Stimulated activated naive CD4-positive, alpha-beta T cell (primary cell): ENCODE data around the gene EHD2.
"Not testable (repeated sequence)": the region's sequence is repeated elsewhere in the genome, so short reads cannot be mapped to it uniquely, and the experiment has no call there.

ENCODE experiments used
- DNase-seq, 6 experiments: peaks; one replicate each; lab custom pipeline; 2025; lab: John Stamatoyannopoulos, UW

Gene EHD2, protein sequence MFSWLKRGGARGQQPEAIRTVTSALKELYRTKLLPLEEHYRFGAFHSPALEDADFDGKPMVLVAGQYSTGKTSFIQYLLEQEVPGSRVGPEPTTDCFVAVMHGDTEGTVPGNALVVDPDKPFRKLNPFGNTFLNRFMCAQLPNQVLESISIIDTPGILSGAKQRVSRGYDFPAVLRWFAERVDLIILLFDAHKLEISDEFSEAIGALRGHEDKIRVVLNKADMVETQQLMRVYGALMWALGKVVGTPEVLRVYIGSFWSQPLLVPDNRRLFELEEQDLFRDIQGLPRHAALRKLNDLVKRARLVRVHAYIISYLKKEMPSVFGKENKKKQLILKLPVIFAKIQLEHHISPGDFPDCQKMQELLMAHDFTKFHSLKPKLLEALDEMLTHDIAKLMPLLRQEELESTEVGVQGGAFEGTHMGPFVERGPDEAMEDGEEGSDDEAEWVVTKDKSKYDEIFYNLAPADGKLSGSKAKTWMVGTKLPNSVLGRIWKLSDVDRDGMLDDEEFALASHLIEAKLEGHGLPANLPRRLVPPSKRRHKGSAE

DNA sequence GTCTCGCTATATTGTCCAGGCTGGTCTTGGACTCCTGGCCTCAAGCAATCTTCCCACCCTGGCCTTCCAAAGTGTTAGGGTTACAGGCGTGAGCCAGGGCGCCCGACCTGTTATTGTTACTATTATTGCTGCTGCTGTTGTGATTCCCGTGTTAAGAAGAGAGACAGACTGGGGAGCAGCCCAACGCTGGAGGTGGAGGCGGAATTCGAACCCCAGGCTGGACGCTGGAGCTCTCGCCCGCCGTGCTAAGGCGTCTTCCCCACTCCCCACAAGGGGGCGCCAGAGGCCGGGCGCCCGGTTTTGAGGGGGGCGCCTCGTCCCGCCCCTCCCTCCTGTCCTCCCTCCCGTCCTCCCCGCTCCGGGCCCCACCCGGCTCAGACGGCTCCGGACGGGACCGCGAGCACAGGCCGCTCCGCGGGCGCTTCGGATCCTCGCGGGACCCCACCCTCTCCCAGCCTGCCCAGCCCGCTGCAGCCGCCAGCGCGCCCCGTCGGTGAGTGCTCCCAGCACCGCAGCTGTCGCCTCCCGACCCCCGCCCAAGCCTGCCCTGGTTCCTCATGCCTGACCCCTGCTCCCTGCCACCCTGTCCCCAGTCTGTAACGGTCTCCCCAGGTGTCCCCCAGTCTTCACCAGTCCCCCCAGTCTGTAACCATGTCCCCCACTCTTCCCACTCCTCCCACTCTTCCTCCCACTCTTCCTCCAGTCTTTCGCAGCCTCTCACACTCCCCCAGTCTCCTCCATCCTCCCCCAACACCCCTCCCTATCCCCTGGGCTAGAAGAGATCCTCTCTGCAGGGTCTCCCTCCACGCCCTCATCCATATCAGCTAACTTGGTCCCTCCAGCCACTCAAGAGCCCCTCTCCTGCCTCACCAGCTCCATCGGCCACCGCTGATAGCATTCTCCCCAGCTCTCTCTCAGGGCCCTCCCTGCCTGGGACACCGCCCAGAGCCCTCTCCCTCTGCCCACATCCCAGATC is at the start of gene EHD2:
Gene EHD2 (plus strand): TSS at position 377 of the 976 bp plus-strand sequence. CDS start 3,191 bp downstream, outside the sequence.
- DNase-seq, result peak in 5 of 6 experiments; percentile 8 to 28 (median 22)

DNA sequence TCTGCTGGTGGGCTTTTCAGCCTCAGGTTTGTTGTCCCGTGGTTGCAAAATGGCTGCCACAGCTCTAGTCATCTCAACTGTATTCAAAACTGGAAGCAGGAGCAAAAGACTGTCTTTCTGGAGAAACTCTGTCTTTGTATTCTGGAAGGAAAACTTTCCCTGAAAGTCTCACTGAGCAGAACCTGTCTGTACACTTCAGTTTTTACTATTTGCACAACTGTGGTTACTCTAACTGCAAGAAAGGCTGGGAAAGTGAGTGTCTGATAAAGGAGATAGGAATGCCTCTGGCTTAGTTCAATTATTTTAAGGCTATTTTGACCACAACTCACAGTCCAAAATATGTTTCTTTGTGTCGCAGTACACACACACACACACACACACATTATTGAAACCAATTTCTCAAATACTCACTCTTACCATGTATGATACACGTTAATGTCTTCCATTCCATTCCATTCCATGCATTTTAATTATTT is 49.7 kb upstream of the EHD2 start:
- no peak for DNase-seq

DNA sequence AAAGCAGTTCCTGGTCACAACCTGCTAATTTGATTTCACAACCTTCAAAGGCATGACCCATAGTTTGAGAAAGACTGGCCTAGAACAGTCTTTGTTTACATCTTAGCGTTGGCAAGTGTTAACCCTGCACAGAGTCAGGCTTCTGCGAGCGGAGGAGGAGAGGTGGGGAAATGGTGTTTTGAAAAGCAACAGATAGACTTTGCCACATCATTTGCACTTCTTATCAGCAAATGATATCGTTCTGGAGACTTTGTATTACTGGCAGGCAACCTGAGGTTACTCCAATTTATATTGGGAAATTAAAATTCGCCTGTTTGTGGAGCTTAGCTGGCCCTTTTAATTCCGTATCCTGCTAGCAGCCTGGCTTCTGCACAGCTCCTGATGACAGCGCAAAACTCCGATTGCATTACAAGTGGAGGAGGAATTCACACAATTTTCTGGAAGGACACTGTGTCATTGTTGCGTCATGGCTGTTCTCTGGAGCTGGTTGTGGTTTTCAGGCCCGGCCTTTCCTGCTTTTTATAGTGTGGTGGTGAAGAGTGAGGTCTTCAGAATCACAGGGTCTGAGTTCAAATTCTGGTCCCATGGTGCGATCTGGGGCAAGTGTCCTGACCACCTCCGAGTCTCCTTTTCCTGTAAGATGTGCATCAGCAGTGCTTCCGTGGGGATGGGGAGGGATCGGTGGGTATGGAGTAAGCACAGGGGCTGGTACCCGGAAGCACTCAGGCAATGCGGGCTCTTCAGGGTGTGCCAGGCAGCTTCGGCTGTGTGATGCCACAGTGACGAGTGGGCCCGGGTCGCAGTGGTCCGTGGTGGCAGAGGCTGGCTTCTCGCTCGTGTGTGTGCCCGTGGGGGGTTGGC is 49.1 kb upstream of the EHD2 start:
- no peak for DNase-seq

DNA sequence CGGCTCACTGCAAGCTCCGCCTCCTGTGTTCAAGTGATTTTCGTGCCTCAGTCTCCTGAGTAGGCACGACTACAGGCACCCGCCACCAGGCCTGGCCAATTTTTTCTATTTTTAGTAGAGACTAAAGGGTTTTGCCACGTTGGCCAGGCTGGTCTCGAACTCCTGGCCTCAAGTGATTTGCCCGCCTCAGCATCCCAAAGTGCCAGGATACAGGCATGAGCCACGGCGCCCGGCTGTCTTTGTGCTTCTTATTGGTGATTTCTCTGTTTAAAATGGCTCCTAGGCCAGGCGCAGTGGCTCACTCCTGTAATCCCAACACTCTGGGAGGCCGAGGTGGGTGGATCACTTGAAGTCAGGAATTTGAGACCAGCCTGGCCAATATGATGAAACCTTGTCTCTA is 44.7 kb upstream of the EHD2 start:
- DNase-seq, result not testable (repeated sequence)

DNA sequence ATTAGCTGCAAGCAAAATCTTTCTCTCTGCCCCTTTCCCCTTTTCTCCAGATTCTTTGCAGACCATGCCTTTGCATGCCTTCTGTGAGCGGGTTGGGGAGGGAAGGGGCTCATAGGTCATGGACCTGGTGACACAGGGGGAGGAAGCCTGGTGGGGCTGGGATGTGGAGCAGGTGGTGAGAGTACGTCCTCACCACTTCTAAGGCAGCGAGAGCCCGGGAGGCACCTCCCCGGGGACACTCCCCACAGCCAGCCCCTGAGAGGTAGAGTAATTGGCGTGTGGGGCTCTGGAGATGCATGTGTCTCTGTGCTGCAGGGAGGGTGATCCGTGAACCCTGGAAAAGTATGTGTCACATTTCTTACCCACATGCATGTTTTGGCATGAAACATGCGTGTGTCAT is 42.5 kb upstream of the EHD2 start:
- DNase-seq, result no peak

DNA sequence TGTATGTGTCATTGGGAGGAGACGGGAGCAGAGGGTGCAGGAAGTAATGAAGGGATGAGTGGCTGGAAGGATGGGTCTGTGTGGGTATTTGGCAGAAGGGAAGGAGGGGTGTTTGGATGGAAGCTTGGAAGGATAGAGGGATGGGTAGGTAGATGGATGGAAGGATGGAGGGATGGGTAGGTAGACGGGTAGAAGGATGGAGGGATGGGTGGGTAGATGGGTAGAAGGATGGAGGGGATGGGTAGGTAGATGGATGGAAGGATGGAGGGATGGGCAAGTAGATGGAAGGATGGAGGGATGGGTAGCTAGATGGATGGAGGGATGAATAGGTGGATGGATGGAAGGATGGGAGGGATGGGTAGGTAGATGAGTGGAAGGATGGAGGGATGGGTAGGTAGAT is 41.7 kb upstream of the EHD2 start:
- DNase-seq, result no peak

DNA sequence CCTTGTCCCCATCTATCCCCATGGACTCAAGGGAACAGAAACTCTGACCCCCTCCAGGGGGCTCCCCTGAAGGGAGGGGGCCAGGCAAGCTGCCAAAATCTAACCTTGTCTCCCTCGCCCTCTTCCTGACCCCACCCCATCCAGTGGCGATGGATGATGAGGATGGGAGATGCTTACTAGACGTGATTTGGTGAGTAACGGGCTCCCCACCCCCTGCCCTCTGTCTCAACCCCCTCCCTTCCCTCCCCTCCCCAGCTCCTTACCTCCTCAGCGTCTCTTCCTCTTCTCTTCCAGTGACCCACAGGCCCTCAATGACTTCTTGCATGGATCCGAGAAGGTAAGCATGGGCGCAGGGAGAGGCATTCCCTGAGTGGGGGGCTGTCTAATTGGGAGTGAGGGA is 39.8 kb upstream of the EHD2 start:
- no peak for DNase-seq

DNA sequence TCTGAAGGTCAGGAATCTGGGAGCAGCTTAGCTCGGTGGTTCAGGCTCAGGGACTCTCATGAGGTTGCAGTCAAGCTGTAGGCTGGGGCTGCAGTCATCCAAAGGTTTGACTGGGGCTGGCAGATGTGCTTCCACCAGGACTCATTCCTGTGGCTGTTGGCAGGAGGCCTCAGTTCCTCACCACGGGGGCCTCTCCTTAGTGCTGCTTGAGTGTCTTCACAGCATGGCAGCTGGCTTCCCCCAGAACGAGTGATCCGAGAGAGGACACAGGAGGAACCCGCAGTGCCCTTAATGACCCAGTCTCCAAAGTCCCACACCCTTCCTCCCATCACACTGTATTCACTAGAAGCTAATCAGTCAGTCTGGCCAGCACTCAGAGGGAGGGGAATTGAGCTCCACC is 38.7 kb upstream of the EHD2 start:
- no peak for DNase-seq

DNA sequence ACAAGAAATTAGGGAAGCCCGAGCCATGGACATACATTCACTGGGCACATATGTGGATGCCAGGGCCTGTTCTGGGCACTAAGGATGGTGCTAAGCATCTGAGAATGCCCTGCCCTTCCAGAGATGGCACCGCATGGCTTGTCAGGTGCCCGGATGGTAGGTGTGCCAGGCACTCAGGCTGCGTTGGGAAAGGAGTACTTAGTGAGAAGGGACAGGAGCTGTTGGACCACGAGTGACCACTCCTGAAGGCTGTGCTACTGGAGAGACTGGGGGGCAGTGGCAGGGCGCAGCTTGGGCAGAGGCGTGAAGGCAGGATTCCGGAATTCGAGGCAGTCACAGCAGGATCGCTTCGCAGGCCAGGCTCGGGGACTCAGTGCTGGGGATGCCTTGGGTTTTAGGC is 38.0 kb upstream of the EHD2 start:
- DNase-seq, result no peak

DNA sequence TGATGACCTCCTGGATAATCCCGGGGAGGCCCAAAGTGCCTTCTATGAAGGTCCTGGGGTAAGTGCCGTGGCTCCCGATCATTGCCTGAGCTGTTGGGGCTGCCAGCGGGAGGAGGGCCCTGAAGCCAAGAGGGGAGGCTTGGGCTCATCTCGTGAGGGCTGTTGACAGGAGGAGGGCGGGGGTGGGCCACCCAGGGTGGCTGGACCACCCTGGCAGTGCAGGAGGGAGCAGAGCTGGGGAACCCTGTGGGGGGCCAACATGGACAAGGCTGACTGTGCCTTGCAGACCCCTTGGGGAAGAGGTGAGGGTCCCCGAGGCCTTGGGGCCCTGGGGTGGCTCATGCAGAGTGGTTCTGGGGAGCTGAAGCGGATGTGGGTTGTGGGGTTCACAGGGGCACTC is 37.4 kb upstream of the EHD2 start:
- DNase-seq, result no peak

DNA sequence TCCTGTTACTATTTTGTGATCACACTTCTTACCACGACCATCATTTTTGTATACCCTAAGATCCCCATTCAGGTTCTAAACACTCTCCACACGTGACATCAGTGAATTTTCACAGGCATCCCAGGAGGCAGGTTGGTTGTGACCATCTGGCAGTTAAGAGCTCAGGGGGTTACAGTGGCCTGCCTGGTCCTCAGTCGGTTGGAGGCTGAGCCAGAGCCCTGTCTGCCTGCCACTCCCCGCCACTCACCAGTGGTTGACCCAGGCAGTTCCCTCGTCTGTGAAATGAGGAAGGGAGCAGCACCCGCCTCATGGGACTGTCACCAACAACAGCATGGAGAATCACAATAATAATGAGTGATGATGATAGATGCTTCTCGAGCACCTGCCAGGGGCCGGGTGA is 36.4 kb upstream of the EHD2 start:
- no peak for DNase-seq

DNA sequence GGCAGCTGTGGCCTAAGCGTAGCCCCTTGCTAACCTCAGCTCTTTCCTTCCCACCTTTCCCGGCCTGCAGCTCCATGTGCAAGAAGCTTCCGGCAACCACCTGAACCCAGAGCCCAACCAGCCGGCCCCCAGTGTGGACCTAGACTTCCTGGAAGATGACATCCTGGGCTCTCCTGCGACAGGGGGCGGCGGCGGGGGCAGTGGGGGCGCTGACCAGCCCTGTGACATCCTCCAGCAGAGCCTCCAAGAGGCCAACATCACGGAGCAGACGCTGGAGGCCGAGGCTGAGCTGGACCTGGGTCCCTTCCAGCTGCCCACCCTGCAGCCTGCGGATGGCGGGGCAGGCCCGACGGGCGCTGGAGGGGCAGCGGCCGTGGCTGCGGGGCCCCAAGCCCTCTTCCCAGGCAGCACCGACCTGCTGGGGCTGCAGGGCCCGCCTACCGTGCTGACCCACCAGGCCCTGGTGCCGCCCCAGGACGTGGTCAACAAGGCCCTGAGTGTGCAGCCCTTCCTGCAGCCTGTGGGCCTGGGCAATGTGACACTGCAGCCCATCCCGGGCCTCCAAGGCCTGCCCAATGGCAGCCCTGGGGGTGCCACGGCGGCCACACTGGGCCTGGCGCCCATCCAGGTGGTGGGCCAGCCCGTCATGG is 33.8 kb upstream of the EHD2 start:
- DNase-seq, result no peak

DNA sequence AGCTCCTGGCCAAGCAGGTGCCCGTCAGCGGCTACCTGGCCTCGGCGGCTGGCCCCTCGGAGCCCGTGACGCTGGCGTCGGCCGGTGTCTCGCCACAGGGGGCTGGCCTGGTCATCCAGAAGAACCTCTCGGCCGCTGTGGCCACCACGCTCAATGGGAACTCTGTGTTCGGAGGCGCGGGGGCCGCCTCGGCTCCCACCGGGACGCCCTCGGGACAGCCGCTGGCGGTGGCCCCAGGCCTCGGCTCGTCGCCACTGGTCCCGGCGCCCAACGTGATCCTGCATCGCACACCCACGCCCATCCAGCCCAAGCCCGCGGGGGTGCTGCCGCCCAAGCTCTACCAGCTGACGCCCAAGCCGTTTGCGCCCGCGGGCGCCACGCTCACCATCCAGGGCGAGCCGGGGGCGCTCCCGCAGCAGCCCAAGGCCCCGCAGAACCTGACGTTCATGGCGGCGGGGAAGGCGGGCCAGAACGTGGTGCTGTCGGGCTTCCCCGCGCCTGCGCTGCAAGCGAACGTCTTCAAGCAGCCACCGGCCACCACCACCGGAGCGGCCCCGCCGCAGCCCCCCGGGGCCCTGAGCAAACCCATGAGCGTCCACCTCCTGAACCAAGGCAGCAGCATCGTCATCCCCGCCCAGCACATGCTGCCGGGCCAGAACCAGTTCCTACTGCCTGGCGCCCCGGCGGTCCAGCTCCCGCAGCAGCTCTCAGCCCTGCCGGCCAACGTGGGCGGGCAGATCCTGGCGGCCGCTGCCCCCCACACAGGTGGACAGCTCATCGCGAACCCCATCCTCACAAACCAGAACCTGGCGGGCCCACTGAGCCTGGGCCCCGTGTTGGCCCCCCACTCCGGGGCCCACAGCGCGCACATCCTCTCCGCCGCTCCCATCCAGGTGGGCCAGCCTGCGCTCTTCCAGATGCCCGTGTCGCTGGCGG is 33.0 kb upstream of the EHD2 start:
- DNase-seq, result no peak

DNA sequence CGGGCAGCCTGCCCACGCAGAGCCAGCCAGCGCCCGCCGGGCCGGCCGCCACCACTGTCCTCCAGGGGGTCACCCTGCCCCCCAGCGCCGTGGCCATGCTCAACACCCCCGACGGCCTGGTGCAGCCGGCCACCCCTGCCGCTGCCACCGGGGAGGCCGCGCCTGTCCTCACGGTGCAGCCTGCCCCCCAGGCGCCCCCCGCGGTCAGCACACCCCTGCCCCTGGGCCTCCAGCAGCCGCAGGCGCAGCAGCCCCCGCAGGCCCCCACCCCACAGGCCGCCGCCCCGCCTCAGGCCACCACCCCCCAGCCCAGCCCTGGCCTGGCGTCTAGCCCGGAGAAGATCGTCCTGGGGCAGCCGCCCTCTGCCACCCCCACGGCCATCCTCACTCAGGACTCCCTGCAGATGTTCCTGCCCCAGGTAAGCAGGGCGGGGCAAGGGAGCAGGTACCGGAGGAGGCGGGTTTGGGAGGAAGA is 32.3 kb upstream of the EHD2 start:
- DNase-seq, result no peak

DNA sequence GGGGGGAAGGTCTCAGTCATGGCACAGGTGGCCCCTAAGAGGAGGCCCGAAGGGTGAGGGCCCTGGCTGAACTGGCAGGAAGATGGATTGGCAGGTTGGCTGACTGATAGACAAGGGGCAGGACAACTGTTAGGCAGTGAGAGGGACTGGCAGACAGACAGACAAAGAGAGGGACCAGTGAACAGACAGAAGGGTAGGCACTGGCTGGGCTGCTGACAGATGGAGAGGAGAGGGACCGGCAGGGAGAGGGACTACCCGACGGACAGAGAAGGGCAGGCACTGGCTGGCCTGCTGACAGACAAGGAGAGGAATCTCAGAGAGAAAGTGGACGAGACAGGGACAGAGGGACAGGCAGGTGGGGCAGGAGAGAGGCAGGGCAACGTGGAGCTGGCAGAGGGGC is 31.8 kb upstream of the EHD2 start:
- DNase-seq, result no peak

DNA sequence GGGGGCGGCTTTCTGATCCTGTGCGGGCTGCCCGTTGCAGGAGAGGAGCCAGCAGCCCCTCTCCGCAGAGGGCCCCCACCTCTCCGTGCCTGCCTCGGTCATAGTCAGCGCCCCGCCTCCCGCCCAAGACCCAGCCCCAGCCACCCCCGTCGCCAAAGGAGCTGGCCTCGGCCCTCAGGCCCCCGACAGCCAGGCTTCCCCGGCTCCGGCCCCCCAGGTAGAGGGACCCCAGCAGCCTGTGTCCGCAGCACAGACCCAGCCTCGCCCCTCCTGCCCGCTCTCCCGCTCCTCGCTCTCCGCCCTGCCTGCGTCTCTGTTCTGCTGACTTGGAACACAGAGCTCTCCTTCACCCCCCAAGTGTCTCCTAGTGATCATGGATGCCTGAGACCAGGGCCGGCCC is 31.3 kb upstream of the EHD2 start:
- DNase-seq, result no peak

DNA sequence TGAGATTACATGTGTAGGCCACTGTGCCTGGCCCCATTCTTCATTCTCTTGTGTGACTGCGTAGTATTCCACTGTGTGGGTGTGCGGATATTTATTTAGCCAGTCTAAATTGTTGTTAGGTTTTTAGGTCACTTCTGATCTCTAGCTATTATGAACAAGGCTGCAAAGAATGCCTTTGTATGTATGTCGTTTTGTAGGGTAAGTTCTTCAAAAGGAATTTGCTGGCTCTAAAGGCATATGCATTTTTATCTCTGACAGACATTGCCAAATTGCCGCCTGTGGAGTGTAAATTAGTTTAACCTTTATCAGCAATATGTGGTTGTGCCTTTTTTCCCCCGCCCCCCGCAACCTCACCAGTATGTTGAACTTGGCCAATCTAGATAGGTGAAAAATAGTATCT is 30.3 kb upstream of the EHD2 start:
- DNase-seq, result no peak

DNA sequence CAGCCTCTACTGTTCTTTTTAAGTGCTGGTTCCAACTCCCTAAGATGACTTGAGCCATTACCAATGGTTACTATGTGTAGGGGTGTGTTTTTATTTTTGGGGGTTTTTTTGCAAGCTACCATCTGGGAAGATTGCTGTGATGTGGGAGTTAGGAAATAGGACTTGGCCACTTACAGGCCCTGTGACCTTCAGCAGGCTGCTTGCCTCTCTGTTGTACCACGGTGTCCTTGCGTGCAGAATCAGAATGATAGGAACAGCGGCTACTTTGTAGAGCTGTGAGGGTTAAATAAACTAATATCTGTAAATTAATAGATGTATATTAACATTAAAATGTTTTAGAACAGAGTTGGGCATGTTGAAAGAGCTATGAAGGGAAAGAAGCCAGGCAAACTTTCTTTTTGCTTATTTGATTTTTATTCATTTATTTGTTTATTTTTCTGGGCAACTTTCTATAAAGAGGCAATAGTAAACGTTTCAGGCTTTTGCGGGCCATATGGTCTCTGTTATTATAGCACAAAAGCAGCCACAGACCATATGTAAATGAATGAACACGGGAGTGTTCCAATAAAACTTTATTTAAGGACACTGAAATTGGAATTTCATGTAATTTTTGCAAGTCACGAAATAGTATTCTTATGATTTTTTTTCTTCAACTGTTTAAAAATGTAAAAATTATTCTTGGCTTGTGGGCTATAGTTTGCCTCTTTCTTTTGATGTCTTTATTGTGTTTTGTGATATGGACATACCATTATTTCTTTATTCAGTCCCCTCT is 26.4 kb upstream of the EHD2 start:
- DNase-seq, result no peak

DNA sequence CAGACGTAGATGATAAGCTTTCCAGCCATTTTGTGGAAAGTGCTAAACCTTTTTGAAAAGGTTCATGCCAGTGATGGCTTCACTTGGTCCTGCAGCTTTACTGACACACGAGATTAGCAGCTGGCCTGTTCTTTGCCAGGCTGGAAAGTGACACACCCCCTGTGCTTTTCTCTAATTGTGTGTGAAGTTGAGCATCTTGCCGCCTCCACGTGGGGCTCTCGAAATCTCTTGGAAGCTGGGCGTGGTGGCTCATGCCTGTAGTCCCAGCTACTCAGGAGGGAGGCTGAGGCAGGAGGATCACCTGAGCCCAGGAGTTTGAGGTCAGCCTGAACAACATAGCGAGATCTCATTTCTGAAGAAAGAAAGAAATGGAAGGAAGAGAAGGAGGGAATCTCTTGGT is 25.3 kb upstream of the EHD2 start:
- no peak for DNase-seq
